Germinal center (tissue), 1 donor: ENCODE data around the gene IRAK1.
"Not testable (repeated sequence)": the region's sequence is repeated elsewhere in the genome, so short reads cannot be mapped to it uniquely, and the experiment has no call there.

ENCODE experiments used
- DNase-seq: peaks from one replicate; pipeline ENCODE4 v3.0.0; 2012; ENCODE audit warnings: mixed read lengths, low spot score

IRAK1 gene

GRCh38 chrX:153995504-153995903 is 24.2 kb downstream of the IRAK1 start:
- DNase-seq = no peak

GRCh38 chrX:153994398-153994797 is 25.3 kb downstream of the IRAK1 start:
- DNase-seq = not testable (repeated sequence)

- DNase-seq = no peak
Measured at GRCh38 chrX:153993978-153994377, 25.7 kb downstream of the IRAK1 start.

GRCh38 chrX:153993079-153993478 is 26.6 kb downstream of the IRAK1 start:
- no peak for DNase-seq

GRCh38 chrX:153992180-153992579 is 27.5 kb downstream of the IRAK1 start:
- no peak for DNase-seq

GRCh38 chrX:153991013-153991580 is 28.6 kb downstream of the IRAK1 start:
- DNase-seq = no peak

- no peak for DNase-seq
Measured at GRCh38 chrX:153989973-153990655, 29.6 kb downstream of the IRAK1 start.

- DNase-seq = no peak
Measured at GRCh38 chrX:153988493-153988892, 31.2 kb downstream of the IRAK1 start.

GRCh38 chrX:153984351-153985178 is 35.1 kb downstream of the IRAK1 start:
- peak; percentile 31 for DNase-seq

- no peak for DNase-seq
Measured at GRCh38 chrX:153983321-153983801, 36.3 kb downstream of the IRAK1 start.

- DNase-seq = no peak
Measured at GRCh38 chrX:153981771-153982533, 37.8 kb downstream of the IRAK1 start.

GRCh38 chrX:153981231-153981630 is 38.5 kb downstream of the IRAK1 start:
- no peak for DNase-seq

GRCh38 chrX:153980394-153980793 is 39.3 kb downstream of the IRAK1 start:
- DNase-seq = not testable (repeated sequence)

- no peak for DNase-seq
Measured at GRCh38 chrX:153974726-153975286, 44.9 kb downstream of the IRAK1 start.

GRCh38 chrX:153974003-153974725 is 45.5 kb downstream of the IRAK1 start:
- DNase-seq = no peak

GRCh38 chrX:153973127-153974002 is 46.3 kb downstream of the IRAK1 start:
- no peak for DNase-seq

GRCh38 chrX:153972368-153973126 is 47.2 kb downstream of the IRAK1 start, which contains the start of gene TMEM187:
TMEM187 (plus strand) TSS chrX:153972754; CDS start chrX:153982063, 9,309 bp downstream.
- peak; percentile 86 for DNase-seq

- DNase-seq = peak; percentile 75
Measured at GRCh38 chrX:153971450-153972367, 48.0 kb downstream of the IRAK1 start, which contains the start of gene HCFC1. HCFC1 (minus strand) TSS chrX:153971818; CDS start chrX:153970840, 978 bp downstream.
